HEK293 (cell line): Measurements from ENCODE around the gene TRMT112.
A peak's percentile ranks its signal among the peaks of the same experiment; 100 is the strongest.

ENCODE experiments used
- CTCF ChIA-PET: fragments of 350-600 bp; formaldehyde crosslinking; extraction: SDS; loops from one replicate; lab custom pipeline; 2021; ENCODE audit warnings: antibody characterized with exemption; lab: Yijun Ruan, JAX
- POLR2A ChIA-PET: fragments of 300-600 bp; formaldehyde crosslinking; extraction: SDS; loops from one replicate; lab custom pipeline; 2020; ENCODE audit warnings: antibody characterized with exemption, inconsistent platforms; lab: Yijun Ruan, JAX
- H3K27ac ChIP-seq: fragments of 200-500 bp; sonication (Bioruptor generic); 2 replicates; pipeline ENCODE4 v1.5.1; 2014; ENCODE audit warnings: low read depth, low read length, control low read depth, inconsistent platforms; ENCODE audit errors: extremely low read depth
- H3K36me3 ChIP-seq, 2 experiments: fragments of 200-500 bp in 1 of 2; sonication (Bioruptor generic) in 1 of 2; 1 replicate in 1 of 2; 2 replicates in 1 of 2; pipeline ENCODE4 v1.5.1; 2014 to 2017; ENCODE audit warnings: inconsistent platforms in 2 of 2, low read length in 2 of 2; ENCODE audit not compliant: control insufficient read depth in 2 of 2, insufficient read depth in 1 of 2
- H3K4me1 ChIP-seq: fragments of 200-500 bp; sonication (Bioruptor generic); 2 replicates; pipeline ENCODE4 v1.5.1; 2014; ENCODE audit warnings: mild to moderate bottlenecking, low read length, inconsistent platforms; ENCODE audit not compliant: control insufficient read depth, insufficient read depth
- H3K4me3 ChIP-seq: 2 replicates; pipeline ENCODE4 v1.5.1; 2011; ENCODE audit warnings: low read depth, mild to moderate bottlenecking, control low read depth, low read length, moderate library complexity
- H3K9me3 ChIP-seq: fragments of 200-500 bp; sonication (Bioruptor generic); 2 replicates; pipeline ENCODE4 v1.5.1; 2014; ENCODE audit warnings: low read depth, low read length, inconsistent platforms; ENCODE audit not compliant: control insufficient read depth, insufficient read depth
- EGR2 ChIP-seq: fragments of 450-650 bp; formaldehyde crosslinking; IDR thresholded peaks from 2 replicates; pipeline ENCODE4 v1.5.1; 2016; ENCODE audit warnings: low read depth, missing biosample characterization, missing genetic modification characterization
- GFI1B ChIP-seq: fragments of 450-650 bp; formaldehyde crosslinking; IDR thresholded peaks from 2 replicates; pipeline ENCODE4 v1.5.1; 2016; ENCODE audit warnings: missing biosample characterization, missing genetic modification characterization
- KLF8 ChIP-seq: fragments of 450-650 bp; formaldehyde crosslinking; IDR thresholded peaks from 2 replicates; pipeline ENCODE4 v1.5.1; 2016; ENCODE audit warnings: missing biosample characterization, missing genetic modification characterization
- MEIS1 ChIP-seq: sonication (generic); formaldehyde crosslinking; IDR thresholded peaks from 2 replicates; pipeline ENCODE4 v1.8.1; 2022; ENCODE audit warnings: missing genetic modification reagents, mild to moderate bottlenecking, borderline replicate concordance
- MYNN ChIP-seq: fragments of 450-650 bp; formaldehyde crosslinking; IDR thresholded peaks from 2 replicates; pipeline ENCODE4 v1.5.1; 2016; ENCODE audit warnings: missing biosample characterization, missing genetic modification characterization, borderline replicate concordance
- PRDM1 ChIP-seq: fragments of 450-650 bp; formaldehyde crosslinking; IDR thresholded peaks from 2 replicates; pipeline ENCODE4; 2016; ENCODE audit warnings: missing biosample characterization, missing genetic modification characterization
- RBAK ChIP-seq: fragments of 450-650 bp; formaldehyde crosslinking; IDR thresholded peaks from 2 replicates; pipeline ENCODE4 v1.5.1; 2016; ENCODE audit warnings: missing biosample characterization, missing genetic modification characterization
- SP3 ChIP-seq: fragments of 450-650 bp; formaldehyde crosslinking; IDR thresholded peaks from 2 replicates; pipeline ENCODE4 v1.5.1; 2016; ENCODE audit warnings: missing biosample characterization, missing genetic modification characterization
- SP7 ChIP-seq: fragments of 450-650 bp; formaldehyde crosslinking; IDR thresholded peaks from 2 replicates; pipeline ENCODE4 v1.5.1; 2016; ENCODE audit warnings: missing biosample characterization, missing genetic modification characterization
- ZBTB8A ChIP-seq: fragments of 450-650 bp; formaldehyde crosslinking; IDR thresholded peaks from 2 replicates; pipeline ENCODE4 v1.5.1; 2016; ENCODE audit warnings: missing biosample characterization, missing genetic modification characterization
- ZNF121 ChIP-seq: fragments of 450-650 bp; formaldehyde crosslinking; IDR thresholded peaks from 2 replicates; pipeline ENCODE4 v1.5.1; 2016; ENCODE audit warnings: missing biosample characterization, missing genetic modification characterization
- ZNF146 ChIP-seq: fragments of 450-650 bp; formaldehyde crosslinking; IDR thresholded peaks from 2 replicates; pipeline ENCODE4 v1.5.1; 2016; ENCODE audit warnings: missing biosample characterization, missing genetic modification characterization
- ZNF23 ChIP-seq: fragments of 450-650 bp; formaldehyde crosslinking; IDR thresholded peaks from 2 replicates; pipeline ENCODE4 v1.5.1; 2016; ENCODE audit warnings: missing biosample characterization, missing genetic modification characterization, borderline replicate concordance
- ZNF311 ChIP-seq: fragments of 450-650 bp; formaldehyde crosslinking; IDR thresholded peaks from 2 replicates; pipeline ENCODE4 v1.5.1; 2017; ENCODE audit warnings: missing biosample characterization, missing genetic modification characterization, borderline replicate concordance
- ZNF514 ChIP-seq: fragments of 450-650 bp; formaldehyde crosslinking; IDR thresholded peaks from 2 replicates; pipeline ENCODE4 v1.5.1; 2016; ENCODE audit warnings: missing biosample characterization, missing genetic modification characterization
- ZNF677 ChIP-seq: fragments of 450-650 bp; IDR thresholded peaks from 2 replicates; pipeline ENCODE4 v1.5.0; 2018; ENCODE audit warnings: missing biosample characterization, mild to moderate bottlenecking, missing genetic modification characterization, moderate library complexity
- ZNF768 ChIP-seq: fragments of 450-650 bp; formaldehyde crosslinking; IDR thresholded peaks from 2 replicates; pipeline ENCODE4 v1.5.1; 2018; ENCODE audit warnings: missing biosample characterization, mild to moderate bottlenecking, missing genetic modification characterization
- ZNF785 ChIP-seq: fragments of 450-650 bp; formaldehyde crosslinking; IDR thresholded peaks from 2 replicates; pipeline ENCODE4 v1.5.1; 2016; ENCODE audit warnings: missing biosample characterization, missing genetic modification characterization
- ZSCAN30 ChIP-seq: fragments of 450-650 bp; IDR thresholded peaks from 2 replicates; pipeline ENCODE4 v1.5.1; 2018; ENCODE audit warnings: missing biosample characterization, mild to moderate bottlenecking, missing genetic modification characterization, moderate library complexity
- TF ChIP-seq, protein P1 (sequence below): fragments of 450-650 bp; formaldehyde crosslinking; IDR thresholded peaks from 2 replicates; pipeline ENCODE4 v1.5.1; 2016; ENCODE audit warnings: missing biosample characterization, missing genetic modification characterization, low read depth
- TF ChIP-seq, protein P2 (sequence below): fragments of 450-650 bp; formaldehyde crosslinking; IDR thresholded peaks from 2 replicates; pipeline ENCODE4 v1.5.1; 2016; ENCODE audit warnings: missing biosample characterization, missing genetic modification characterization
- TF ChIP-seq, protein P3 (sequence below): fragments of 450-650 bp; formaldehyde crosslinking; optimal IDR thresholded peaks from 2 replicates; pipeline ENCODE3; 2016; ENCODE audit warnings: missing biosample characterization, mild to moderate bottlenecking, missing genetic modification characterization
- TF ChIP-seq, protein P4 (sequence below): fragments of 450-650 bp; formaldehyde crosslinking; IDR thresholded peaks from 2 replicates; pipeline ENCODE4 v1.5.1; 2016; ENCODE audit warnings: missing biosample characterization, missing genetic modification characterization
- TF ChIP-seq, protein P5 (sequence below): fragments of 450-650 bp; formaldehyde crosslinking; IDR thresholded peaks from 2 replicates; pipeline ENCODE4 v1.5.1; 2017; ENCODE audit warnings: missing biosample characterization, missing genetic modification characterization
- TF ChIP-seq, protein P6 (sequence below): fragments of 450-650 bp; formaldehyde crosslinking; IDR thresholded peaks from 2 replicates; pipeline ENCODE4 v1.5.1; 2016; ENCODE audit warnings: missing biosample characterization, missing genetic modification characterization, borderline replicate concordance

Gene TRMT112

DNA sequence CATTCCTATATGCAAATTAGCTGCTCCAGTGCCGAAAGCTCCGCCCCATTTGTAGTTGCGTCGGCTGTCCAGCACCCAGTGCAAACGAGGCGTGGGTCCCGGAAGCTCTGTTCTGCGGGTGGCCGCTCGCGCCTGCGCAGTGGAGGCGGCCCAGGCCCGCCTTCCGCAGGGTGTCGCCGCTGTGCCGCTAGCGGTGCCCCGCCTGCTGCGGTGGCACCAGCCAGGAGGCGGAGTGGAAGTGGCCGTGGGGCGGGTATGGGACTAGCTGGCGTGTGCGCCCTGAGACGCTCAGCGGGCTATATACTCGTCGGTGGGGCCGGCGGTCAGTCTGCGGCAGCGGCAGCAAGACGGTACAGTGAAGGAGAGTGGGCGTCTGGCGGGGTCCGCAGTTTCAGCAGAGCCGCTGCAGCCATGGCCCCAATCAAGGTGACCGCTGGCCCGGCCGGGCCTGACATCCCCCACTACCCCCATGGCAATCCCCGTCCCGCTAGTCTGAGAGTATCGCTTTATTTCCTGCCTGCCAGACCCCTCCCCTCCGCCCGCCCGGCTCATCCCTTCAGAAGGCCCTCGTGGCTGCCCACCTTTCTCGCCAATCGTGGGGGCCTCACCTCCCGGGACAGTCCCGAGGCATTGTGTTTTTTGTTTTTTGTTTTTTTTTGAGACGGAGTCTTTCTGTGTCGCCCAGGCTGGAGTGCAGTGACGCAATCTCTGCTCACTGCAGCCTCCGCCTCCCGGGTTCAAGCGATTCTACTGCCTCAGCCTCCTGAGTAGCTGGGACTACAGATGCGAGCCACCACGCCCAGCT, 804 bp upstream of the TRMT112 start, which contains the start of gene PRDX5 (continued):
- TF ChIP-seq, protein P1, sequence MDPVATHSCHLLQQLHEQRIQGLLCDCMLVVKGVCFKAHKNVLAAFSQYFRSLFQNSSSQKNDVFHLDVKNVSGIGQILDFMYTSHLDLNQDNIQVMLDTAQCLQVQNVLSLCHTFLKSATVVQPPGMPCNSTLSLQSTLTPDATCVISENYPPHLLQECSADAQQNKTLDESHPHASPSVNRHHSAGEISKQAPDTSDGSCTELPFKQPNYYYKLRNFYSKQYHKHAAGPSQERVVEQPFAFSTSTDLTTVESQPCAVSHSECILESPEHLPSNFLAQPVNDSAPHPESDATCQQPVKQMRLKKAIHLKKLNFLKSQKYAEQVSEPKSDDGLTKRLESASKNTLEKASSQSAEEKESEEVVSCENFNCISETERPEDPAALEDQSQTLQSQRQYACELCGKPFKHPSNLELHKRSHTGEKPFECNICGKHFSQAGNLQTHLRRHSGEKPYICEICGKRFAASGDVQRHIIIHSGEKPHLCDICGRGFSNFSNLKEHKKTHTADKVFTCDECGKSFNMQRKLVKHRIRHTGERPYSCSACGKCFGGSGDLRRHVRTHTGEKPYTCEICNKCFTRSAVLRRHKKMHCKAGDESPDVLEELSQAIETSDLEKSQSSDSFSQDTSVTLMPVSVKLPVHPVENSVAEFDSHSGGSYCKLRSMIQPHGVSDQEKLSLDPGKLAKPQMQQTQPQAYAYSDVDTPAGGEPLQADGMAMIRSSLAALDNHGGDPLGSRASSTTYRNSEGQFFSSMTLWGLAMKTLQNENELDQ (tag by site-specific recombination) = no peak
- TF ChIP-seq GFI1B (tag by site-specific recombination) = 0 out of 2 replicates have a peak, but pooled peaks have one; percentile 16
- TF ChIP-seq, protein P2, sequence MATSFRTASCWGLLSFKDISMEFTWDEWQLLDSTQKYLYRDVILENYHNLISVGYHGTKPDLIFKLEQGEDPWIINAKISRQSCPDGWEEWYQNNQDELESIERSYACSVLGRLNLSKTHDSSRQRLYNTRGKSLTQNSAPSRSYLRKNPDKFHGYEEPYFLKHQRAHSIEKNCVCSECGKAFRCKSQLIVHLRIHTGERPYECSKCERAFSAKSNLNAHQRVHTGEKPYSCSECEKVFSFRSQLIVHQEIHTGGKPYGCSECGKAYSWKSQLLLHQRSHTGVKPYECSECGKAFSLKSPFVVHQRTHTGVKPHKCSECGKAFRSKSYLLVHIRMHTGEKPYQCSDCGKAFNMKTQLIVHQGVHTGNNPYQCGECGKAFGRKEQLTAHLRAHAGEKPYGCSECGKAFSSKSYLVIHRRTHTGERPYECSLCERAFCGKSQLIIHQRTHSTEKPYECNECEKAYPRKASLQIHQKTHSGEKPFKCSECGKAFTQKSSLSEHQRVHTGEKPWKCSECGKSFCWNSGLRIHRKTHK (tag by site-specific recombination) = no peak
- TF ChIP-seq, protein P3, sequence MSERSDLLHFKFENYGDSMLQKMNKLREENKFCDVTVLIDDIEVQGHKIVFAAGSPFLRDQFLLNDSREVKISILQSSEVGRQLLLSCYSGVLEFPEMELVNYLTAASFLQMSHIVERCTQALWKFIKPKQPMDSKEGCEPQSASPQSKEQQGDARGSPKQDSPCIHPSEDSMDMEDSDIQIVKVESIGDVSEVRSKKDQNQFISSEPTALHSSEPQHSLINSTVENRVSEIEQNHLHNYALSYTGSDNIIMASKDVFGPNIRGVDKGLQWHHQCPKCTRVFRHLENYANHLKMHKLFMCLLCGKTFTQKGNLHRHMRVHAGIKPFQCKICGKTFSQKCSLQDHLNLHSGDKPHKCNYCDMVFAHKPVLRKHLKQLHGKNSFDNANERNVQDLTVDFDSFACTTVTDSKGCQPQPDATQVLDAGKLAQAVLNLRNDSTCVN (tag by site-specific recombination) = peak; percentile 64
- TF ChIP-seq KLF8 = peak; percentile 48; the same call in 1 of the 2 replicates
- TF ChIP-seq ZSCAN30 (tag by site-specific recombination) = no peak
- no peak for TF ChIP-seq ZNF146 (tag by site-specific recombination)
- TF ChIP-seq ZNF677 = no peak
- TF ChIP-seq ZNF311 (tag by site-specific recombination) = no peak
- TF ChIP-seq, all 188 proteins: peak for 39

DNA sequence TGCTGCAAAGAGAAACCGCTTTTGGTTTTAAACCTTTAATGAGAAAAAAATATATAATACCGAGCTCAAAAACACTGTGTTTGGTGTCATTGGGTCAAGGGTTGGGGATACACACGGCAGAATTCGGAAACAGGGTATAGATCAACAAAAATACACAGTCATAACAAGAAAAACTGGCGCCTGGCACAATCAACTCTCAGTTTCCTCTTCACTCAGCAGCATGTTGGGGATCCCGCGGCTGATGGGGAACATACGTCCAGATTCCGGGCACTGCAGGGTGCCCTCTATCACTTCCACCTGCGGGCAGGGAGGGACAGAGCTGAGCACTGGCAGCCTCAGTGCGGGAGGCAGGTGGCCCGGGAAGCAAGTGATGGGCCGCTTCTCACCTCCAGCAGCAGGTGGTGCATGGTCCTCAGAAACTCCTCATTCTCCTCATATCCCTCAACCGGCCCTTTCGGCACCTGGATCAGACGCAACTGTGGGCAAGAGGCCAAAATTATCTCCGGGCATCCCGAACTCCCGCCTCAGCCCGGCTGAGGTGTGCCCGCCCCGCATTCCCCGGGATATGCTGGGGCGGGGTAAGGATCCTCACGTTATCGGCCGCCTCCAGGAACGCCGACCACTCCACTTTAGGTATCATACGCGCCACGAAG, 561 bp downstream of the TRMT112 start:
- peaks cover 0 to 53% of the 10 kb centered on the region in 2 experiments; a peak in 1 of 3 replicates for H3K36me3 ChIP-seq
- TF ChIP-seq RBAK (tag by site-specific recombination) (no peak), EGR2 (tag by site-specific recombination) (no peak; the same call in 1 of the 2 replicates), ZNF121 (tag by site-specific recombination) (no peak), SP3 (tag by site-specific recombination) (no peak; the same call in 1 of the 2 replicates), ZNF23 (tag by site-specific recombination) (no peak), MYNN (tag by site-specific recombination) (no peak), ZNF785 (tag by site-specific recombination) (no peak), SP7 (tag by site-specific recombination) (no peak), GFI1B (tag by site-specific recombination) (no peak), PRDM1 (tag by site-specific recombination) (no peak), MEIS1 (CRISPR knock-in tag) (no peak), ZNF514 (tag by site-specific recombination) (no peak), ZNF768 (tag by site-specific recombination) (no peak), ZBTB8A (tag by site-specific recombination) (peak; percentile 68)
- TF ChIP-seq, protein P4, sequence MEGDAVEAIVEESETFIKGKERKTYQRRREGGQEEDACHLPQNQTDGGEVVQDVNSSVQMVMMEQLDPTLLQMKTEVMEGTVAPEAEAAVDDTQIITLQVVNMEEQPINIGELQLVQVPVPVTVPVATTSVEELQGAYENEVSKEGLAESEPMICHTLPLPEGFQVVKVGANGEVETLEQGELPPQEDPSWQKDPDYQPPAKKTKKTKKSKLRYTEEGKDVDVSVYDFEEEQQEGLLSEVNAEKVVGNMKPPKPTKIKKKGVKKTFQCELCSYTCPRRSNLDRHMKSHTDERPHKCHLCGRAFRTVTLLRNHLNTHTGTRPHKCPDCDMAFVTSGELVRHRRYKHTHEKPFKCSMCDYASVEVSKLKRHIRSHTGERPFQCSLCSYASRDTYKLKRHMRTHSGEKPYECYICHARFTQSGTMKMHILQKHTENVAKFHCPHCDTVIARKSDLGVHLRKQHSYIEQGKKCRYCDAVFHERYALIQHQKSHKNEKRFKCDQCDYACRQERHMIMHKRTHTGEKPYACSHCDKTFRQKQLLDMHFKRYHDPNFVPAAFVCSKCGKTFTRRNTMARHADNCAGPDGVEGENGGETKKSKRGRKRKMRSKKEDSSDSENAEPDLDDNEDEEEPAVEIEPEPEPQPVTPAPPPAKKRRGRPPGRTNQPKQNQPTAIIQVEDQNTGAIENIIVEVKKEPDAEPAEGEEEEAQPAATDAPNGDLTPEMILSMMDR = 0 out of 2 replicates have a peak, but pooled peaks have one; percentile 41
- TF ChIP-seq, protein P5, sequence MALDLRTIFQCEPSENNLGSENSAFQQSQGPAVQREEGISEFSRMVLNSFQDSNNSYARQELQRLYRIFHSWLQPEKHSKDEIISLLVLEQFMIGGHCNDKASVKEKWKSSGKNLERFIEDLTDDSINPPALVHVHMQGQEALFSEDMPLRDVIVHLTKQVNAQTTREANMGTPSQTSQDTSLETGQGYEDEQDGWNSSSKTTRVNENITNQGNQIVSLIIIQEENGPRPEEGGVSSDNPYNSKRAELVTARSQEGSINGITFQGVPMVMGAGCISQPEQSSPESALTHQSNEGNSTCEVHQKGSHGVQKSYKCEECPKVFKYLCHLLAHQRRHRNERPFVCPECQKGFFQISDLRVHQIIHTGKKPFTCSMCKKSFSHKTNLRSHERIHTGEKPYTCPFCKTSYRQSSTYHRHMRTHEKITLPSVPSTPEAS = no peak
- TF ChIP-seq, protein P6, sequence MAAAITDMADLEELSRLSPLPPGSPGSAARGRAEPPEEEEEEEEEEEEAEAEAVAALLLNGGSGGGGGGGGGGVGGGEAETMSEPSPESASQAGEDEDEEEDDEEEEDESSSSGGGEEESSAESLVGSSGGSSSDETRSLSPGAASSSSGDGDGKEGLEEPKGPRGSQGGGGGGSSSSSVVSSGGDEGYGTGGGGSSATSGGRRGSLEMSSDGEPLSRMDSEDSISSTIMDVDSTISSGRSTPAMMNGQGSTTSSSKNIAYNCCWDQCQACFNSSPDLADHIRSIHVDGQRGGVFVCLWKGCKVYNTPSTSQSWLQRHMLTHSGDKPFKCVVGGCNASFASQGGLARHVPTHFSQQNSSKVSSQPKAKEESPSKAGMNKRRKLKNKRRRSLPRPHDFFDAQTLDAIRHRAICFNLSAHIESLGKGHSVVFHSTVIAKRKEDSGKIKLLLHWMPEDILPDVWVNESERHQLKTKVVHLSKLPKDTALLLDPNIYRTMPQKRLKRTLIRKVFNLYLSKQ (tag by site-specific recombination) = no peak

More for the DNA sequence above, 561 bp downstream of the TRMT112 start:
- no peaks in the 10 kb centered on the region for H3K4me1 ChIP-seq
- H3K27ac ChIP-seq = peak overlapping the region; percentile 88
- peak overlapping the region; percentile 90 for H3K4me3 ChIP-seq
- H3K9me3 ChIP-seq = no peaks in the 10 kb centered on the region
- POLR2A ChIA-PET = interaction anchor here (0.6 to 4.0 kb wide), 23 partner anchors 9 to 135 kb away, joined by 3 to 43 read pairs (median 7); partner anchors contain the start of genes BAD, ESRRA, FKBP2 and RPS6KA4
- CTCF ChIA-PET = interaction anchor here (0.6 to 5.0 kb wide), 15 partner anchors 12 to 336 kb away, joined by 3 to 85 read pairs (median 6); partner anchors contain the start of gene CCDC88B
